Astrocyte of the spinal cord (primary cell): ENCODE results near the gene TVP23A.

Source experiments
- DNase-seq: peaks from one replicate; pipeline ENCODE4 v3.0.0; 2011; ENCODE audit warnings: low read depth, low spot score
- H3K4me3 ChIP-seq: 2 replicates; pipeline ENCODE4 v1.5.1; 2011; ENCODE audit warnings: low read depth, mild to moderate bottlenecking, low read length, moderate library complexity
- in situ Hi-C: cut with HindIII; loops from 2 replicates; pipeline ENCODE4 v1.10.0; 2017; ENCODE audit warnings: low sequenced_read_pairs
- TF ChIP-seq, protein P1 (sequence below): IDR thresholded peaks from 2 replicates; pipeline ENCODE4 v1.5.1; 2012; ENCODE audit warnings: low read depth, mild to moderate bottlenecking, low read length, inconsistent platforms

Gene TVP23A

GRCh38 chr16:10738231-10739077 is 80.1 kb downstream of the TVP23A start:
- H3K4me3 ChIP-seq = no peak overlapping the region
- peak; percentile 73 for DNase-seq
- in situ Hi-C loops = no loop called here
- TF ChIP-seq, protein P1, sequence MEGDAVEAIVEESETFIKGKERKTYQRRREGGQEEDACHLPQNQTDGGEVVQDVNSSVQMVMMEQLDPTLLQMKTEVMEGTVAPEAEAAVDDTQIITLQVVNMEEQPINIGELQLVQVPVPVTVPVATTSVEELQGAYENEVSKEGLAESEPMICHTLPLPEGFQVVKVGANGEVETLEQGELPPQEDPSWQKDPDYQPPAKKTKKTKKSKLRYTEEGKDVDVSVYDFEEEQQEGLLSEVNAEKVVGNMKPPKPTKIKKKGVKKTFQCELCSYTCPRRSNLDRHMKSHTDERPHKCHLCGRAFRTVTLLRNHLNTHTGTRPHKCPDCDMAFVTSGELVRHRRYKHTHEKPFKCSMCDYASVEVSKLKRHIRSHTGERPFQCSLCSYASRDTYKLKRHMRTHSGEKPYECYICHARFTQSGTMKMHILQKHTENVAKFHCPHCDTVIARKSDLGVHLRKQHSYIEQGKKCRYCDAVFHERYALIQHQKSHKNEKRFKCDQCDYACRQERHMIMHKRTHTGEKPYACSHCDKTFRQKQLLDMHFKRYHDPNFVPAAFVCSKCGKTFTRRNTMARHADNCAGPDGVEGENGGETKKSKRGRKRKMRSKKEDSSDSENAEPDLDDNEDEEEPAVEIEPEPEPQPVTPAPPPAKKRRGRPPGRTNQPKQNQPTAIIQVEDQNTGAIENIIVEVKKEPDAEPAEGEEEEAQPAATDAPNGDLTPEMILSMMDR = no peak

- in situ Hi-C loops = no loop called here
- DNase-seq = peak; percentile 56
- H3K4me3 ChIP-seq = no peak overlapping the region
- TF ChIP-seq, protein P1 = peak; percentile 90
These were observed 81.4 kb downstream of the TVP23A start for GRCh38 chr16:10737068-10737625.

GRCh38 chr16:10731790-10732189 is 86.8 kb downstream of the TVP23A start:
- in situ Hi-C loops = no loop called here
- TF ChIP-seq, protein P1 = no peak
- H3K4me3 ChIP-seq = no peak overlapping the region
- DNase-seq = no peak

DNA sequence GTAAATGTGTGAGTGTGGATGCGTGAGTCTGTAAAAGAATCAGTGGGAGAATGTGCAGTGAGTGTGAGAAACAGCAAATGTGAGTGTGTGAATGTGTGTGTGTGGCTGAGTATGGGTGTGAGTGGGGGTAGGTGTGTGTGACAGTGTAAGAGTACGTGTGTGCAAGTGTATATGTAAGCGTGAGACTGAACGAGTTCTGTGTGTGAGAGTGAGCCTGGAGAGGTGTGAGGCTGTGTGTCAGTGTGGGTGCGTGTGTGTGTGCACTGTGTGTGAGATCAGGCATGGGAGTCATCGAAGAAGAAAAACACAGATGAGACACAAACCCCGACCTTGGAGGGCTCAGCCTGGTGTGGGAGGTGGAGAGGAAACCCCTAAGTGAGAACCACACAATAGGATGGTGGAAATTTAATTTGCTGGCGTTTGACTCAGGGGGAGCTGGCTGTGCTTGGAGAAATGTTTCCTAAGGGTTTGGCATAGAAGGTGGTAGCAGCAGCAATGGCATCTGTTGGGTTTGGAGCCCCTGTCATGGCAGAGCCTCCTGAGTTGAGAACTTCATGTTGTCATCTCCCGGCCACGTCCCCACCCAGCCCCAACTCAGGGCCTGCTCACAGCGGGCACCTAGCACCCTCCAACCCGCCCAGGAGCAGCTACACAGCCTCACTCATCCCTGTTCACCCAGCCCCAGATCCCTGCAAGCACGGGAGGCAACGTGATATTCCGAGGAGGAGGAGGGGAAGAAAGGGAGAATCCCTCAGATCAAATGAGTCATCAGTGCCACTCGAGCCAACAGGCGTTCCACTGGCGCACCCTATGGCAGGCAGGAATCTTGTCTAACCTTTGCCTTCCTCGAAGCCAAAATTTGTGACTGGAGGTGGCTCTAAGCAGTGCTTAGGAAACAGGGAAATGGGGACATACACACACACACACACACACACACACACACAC is 89.2 kb downstream of the TVP23A start:
- TF ChIP-seq, protein P1 = no peak
- no peak overlapping the region for H3K4me3 ChIP-seq
- in situ Hi-C loops = no loop called here
- peak; percentile 28 for DNase-seq

GRCh38 chr16:10728003-10728887 is 90.3 kb downstream of the TVP23A start:
- in situ Hi-C loops = no loop called here
- no peak for DNase-seq
- no peak overlapping the region for H3K4me3 ChIP-seq
- TF ChIP-seq, protein P1 = no peak
